Measurements from ENCODE around the gene C1orf21. TPM values are rescaled to one million over a fixed set of nuclear protein-coding genes. Genes with fewer than 3 reads are reported as not detected.
A peak's percentile ranks its signal among the peaks of the same experiment; 100 is the strongest.

Gene C1orf21
- total RNA-seq, 1 donor from 2014 or later: 43.3 TPM

GRCh38 chr1:184487531-184488193 lies 100.8 kb downstream of the C1orf21 start:
- Mint-ChIP-seq H3K4me3 (ENCODE audit: unreplicated experiment) (no peak overlapping the region), H3K27ac (ENCODE audit: unreplicated experiment) (no peak overlapping the region), H3K9me3 (ENCODE audit: unreplicated experiment) (peaks cover 1% of the 10 kb centered on the region), H3K36me3 (ENCODE audit: unreplicated experiment) (no peaks in the 10 kb centered on the region), H3K4me1 (ENCODE audit: low read depth, unreplicated experiment) (peaks cover 50% of the 10 kb centered on the region), H3K27me3 (ENCODE audit: unreplicated experiment) (peaks cover 2% of the 10 kb centered on the region)
- no peak for DNase-seq
- TF ChIP-seq CTCF (IDR thresholded peaks at IDR 0.05; ENCODE audit: partially characterized antibody, unreplicated experiment): no peak

DNA sequence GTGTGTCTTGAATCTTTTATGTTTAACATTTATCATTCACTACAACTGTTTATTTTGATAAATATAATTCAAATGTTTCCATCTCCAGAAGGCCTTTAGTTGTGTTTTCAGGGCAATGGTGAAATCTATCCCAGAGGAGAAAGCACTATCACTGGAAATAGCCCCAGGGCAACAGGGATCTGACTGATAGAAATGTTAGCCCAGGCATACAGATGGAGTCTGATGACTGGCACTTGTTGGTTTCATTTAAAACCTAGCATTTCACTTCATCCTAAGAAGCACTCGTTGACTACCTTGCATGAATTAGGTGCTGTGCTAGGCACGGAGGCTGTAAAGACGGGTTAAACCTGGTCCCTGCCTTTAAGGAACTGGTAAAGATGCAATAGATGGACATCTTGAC lies 103.1 kb downstream of the C1orf21 start:
- peaks cover 2% of the 10 kb centered on the region for H3K27me3 Mint-ChIP-seq (ENCODE audit: unreplicated experiment)
- DNase-seq: no peak
- no peak overlapping the region for H3K4me3 Mint-ChIP-seq (ENCODE audit: unreplicated experiment)
- TF ChIP-seq CTCF (IDR thresholded peaks at IDR 0.05; ENCODE audit: partially characterized antibody, unreplicated experiment): no peak
- H3K9me3 Mint-ChIP-seq (ENCODE audit: unreplicated experiment): peaks cover 1% of the 10 kb centered on the region
- no peaks in the 10 kb centered on the region for H3K36me3 Mint-ChIP-seq (ENCODE audit: unreplicated experiment)
- peak overlapping the region; percentile 3 for H3K27ac Mint-ChIP-seq (ENCODE audit: unreplicated experiment)
- peaks cover 58% of the 10 kb centered on the region for H3K4me1 Mint-ChIP-seq (ENCODE audit: low read depth, unreplicated experiment)

- Mint-ChIP-seq H3K9me3 (ENCODE audit: unreplicated experiment) (no peaks in the 10 kb centered on the region), H3K27me3 (ENCODE audit: unreplicated experiment) (no peaks in the 10 kb centered on the region), H3K4me3 (ENCODE audit: unreplicated experiment) (no peak overlapping the region), H3K36me3 (ENCODE audit: unreplicated experiment) (no peaks in the 10 kb centered on the region), H3K27ac (ENCODE audit: unreplicated experiment) (no peak overlapping the region), H3K4me1 (ENCODE audit: low read depth, unreplicated experiment) (peaks cover 56% of the 10 kb centered on the region)
- no peak for TF ChIP-seq CTCF (IDR thresholded peaks at IDR 0.05; ENCODE audit: partially characterized antibody, unreplicated experiment)
- no peak for DNase-seq
Measured at GRCh38 chr1:184492536-184492935, 105.7 kb downstream of the C1orf21 start.

- TF ChIP-seq CTCF (IDR thresholded peaks at IDR 0.05; ENCODE audit: partially characterized antibody, unreplicated experiment): no peak
- Mint-ChIP-seq H3K27me3 (ENCODE audit: unreplicated experiment) (no peaks in the 10 kb centered on the region), H3K27ac (ENCODE audit: unreplicated experiment) (peak overlapping the region; percentile 22), H3K36me3 (ENCODE audit: unreplicated experiment) (no peaks in the 10 kb centered on the region), H3K9me3 (ENCODE audit: unreplicated experiment) (no peaks in the 10 kb centered on the region), H3K4me1 (ENCODE audit: low read depth, unreplicated experiment) (peaks cover 48% of the 10 kb centered on the region), H3K4me3 (ENCODE audit: unreplicated experiment) (peak overlapping the region; percentile 2)
- DNase-seq: no peak
Measured at GRCh38 chr1:184493987-184494388, 107.2 kb downstream of the C1orf21 start.

DNA sequence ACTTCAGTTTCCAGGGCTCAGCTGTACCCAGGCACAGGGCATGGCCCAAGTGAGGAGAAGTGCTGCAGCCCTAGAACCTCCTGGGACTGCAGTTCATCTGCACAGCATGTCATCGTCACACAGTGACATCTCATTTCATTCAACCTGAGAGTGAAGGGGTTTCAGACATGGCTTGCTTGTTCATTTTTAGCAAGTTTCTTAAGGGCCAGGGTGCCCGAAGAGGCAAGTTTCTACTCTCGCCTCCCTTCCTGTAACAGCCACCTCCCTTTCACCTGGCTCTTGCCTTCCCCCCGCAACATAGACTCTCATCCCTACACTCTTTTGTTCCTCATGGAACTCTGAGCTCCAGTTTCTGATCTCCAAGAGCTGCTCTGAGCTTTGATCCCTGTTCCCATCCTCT lies 108.1 kb downstream of the C1orf21 start:
- peak; percentile 35 for DNase-seq
- Mint-ChIP-seq H3K27me3 (ENCODE audit: unreplicated experiment) (no peaks in the 10 kb centered on the region), H3K9me3 (ENCODE audit: unreplicated experiment) (no peaks in the 10 kb centered on the region), H3K36me3 (ENCODE audit: unreplicated experiment) (no peaks in the 10 kb centered on the region), H3K4me3 (ENCODE audit: unreplicated experiment) (peak overlapping the region; percentile 9), H3K4me1 (ENCODE audit: low read depth, unreplicated experiment) (peaks cover 40% of the 10 kb centered on the region), H3K27ac (ENCODE audit: unreplicated experiment) (peak overlapping the region; percentile 83)
- TF ChIP-seq CTCF (IDR thresholded peaks at IDR 0.05; ENCODE audit: partially characterized antibody, unreplicated experiment): no peak

Data from glutamatergic neuron (in vitro differentiated cells).